Fibroblast of mammary gland (primary cell): ENCODE data around the gene GCFC2.
"Not testable (repeated sequence)": the region's sequence is repeated elsewhere in the genome, so short reads cannot be mapped to it uniquely, and the experiment has no call there.

Source experiments
- DNase-seq: peaks from one replicate; pipeline ENCODE4 v3.0.0-alpha.2; 2010; ENCODE audit warnings: low read depth
- H3K4me3 ChIP-seq: 2 replicates; pipeline ENCODE4 v1.5.1; 2011; ENCODE audit warnings: low read depth, mild to moderate bottlenecking, low read length, moderate library complexity; ENCODE audit not compliant: control insufficient read depth
- CTCF ChIP-seq: conservative IDR thresholded peaks from 2 replicates; pipeline ENCODE4 v1.5.1; 2011; ENCODE audit warnings: low read depth, low read length, inconsistent platforms; ENCODE audit not compliant: control insufficient read depth, insufficient read depth

Gene GCFC2

DNA sequence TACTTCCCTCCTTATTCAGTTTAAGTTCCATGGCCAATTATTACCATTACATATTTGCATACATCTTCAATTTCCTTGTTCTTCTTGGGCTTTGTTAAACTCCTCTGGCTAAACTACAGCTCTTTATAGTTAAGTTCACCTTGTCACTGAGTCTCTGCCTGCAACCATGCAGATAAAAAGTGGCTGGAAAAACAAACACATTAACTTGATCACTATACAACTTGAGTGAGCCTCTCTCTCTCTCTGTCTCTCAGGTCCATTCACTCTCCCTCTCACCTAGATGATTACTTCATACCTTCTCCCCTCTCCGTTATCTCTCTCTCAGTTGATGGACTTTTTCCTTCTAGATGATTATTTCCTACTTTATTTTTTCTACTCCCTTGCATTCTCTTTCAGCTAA lies 30.3 kb downstream of the GCFC2 start:
- TF ChIP-seq CTCF: no peak
- no peak for DNase-seq
- H3K4me3 ChIP-seq: no peak overlapping the region

- TF ChIP-seq CTCF: no peak
- no peak for DNase-seq
- no peak overlapping the region for H3K4me3 ChIP-seq
Measured at GRCh38 chr2:75679556-75679955, 31.2 kb downstream of the GCFC2 start.

GRCh38 chr2:75676464-75676863 lies 34.3 kb downstream of the GCFC2 start:
- no peak for TF ChIP-seq CTCF
- H3K4me3 ChIP-seq: no peak overlapping the region
- no peak for DNase-seq

- no peak for TF ChIP-seq CTCF
Measured at GRCh38 chr2:75675908-75676307, 34.8 kb downstream of the GCFC2 start.

GRCh38 chr2:75675423-75675822 lies 35.3 kb downstream of the GCFC2 start:
- not testable (repeated sequence) for H3K4me3 ChIP-seq
- DNase-seq: peak; percentile 12

More at GRCh38 chr2:75675908-75676307, 34.8 kb downstream of the GCFC2 start:
- DNase-seq: no peak
- no peak overlapping the region for H3K4me3 ChIP-seq

GRCh38 chr2:75667884-75668283 lies 42.8 kb downstream of the GCFC2 start:
- no peak for DNase-seq
- no peak for TF ChIP-seq CTCF
- no peak overlapping the region for H3K4me3 ChIP-seq

DNA sequence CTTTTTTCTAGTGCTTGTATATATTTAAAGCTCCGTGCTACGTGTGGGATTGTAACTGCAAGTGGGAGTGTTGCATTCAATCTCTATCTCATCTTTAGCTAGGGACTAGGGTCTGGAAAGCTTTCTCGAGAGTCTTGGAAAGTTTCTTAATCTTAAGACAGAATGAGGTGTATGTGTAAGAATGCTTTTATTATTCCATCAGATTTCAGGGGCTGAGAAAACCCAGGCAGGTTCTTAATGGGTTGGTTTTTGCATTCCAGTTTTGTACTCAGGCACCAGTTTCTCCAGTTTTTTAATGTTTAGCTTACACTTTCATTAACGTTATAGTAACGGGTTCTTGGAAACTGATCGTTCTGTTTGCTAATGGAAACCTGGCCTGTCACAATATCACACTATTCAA lies 43.8 kb downstream of the GCFC2 start:
- no peak for DNase-seq
- no peak overlapping the region for H3K4me3 ChIP-seq
- no peak for TF ChIP-seq CTCF
